SK-N-MC (cell line): ENCODE results near the gene NFATC2.

ENCODE experiments used
- EZH2 ChIP-seq: fragments of 200-600 bp; sonication (generic); IDR thresholded peaks from one replicate; pipeline ENCODE4 v1.6.1; 2017; ENCODE audit warnings: antibody characterized with exemption
- POLR2AphosphoS5 ChIP-seq: IDR thresholded peaks from 2 replicates; pipeline ENCODE4 v1.6.1; 2012; ENCODE audit warnings: mild to moderate bottlenecking, low read depth, low read length, borderline replicate concordance

DNA sequence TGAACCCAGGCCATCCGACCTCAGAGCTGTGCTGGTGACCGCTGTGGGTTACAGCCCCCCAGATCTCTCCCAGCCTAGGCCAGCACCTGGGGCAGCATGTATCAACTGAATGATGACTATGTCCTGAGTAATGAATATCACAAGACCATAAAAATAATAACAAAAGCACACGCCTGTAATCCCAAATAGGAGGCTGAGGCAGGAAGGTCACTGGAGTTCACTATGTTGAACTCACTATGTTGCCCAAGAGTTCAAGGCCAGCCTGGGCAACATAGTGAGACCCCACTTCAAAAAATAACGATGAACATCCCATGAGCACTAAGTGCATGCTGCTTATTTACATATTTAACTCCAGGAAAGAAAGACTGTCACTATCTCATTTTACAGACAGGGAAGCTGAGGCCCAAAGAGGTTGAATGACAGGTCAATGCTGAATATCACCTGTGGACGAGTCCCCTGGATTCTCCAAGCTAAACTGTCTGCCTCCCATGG, 92.3 kb downstream of the NFATC2 start:
- no peak for TF ChIP-seq EZH2
- TF ChIP-seq POLR2AphosphoS5 = no peak
